HG02885 (cell line): ENCODE measurements around the gene AGPAT4.
"Not testable (repeated sequence)": the region's sequence is repeated elsewhere in the genome, so short reads cannot be mapped to it uniquely, and the experiment has no call there.

ENCODE experiments used
- ATAC-seq: cut with Tn5 transposase; IDR thresholded peaks from one replicate; pipeline ENCODE4 v1.9.1; 2021; ENCODE audit warnings: mild to moderate bottlenecking; ENCODE audit not compliant: unreplicated experiment, poor library complexity

Gene AGPAT4

DNA sequence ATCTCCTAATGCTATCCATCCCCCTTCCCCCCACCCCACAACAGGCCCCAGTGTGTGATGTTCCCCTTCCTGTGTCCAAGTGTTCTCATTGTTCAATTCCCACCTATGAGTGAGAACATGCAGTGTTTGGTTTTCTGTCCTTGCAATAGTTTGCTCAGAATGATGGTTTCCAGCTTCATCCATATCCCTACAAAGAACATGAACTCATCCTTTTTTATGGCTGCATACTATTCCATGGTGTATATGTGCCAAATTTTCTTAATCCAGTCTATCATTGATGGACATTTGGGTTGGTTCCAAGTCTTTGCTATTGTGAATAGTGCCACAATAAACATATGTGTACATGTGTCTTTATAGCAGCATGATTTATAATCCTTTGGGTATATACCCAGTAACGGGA lies 101.1 kb downstream of the AGPAT4 start:
- ATAC-seq: not testable (repeated sequence)

DNA sequence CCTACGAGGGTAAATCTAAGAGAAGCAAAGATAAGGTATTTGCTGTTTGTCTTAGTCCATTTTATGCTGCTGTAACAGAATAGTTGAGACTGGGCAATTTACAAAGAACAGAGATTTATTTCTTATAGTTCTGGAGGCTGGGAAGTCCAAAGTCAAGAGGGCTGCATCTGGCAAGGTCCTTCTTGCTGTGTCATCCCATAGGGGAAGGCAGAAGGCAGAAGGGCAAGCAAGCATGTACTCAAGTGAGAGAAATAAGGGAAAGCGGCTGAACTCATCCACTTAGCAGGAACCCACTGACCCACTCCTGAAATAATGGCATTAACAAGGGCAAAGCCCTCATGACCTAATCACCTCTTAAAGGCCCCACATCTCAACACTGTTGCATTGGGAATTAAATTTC lies 102.7 kb downstream of the AGPAT4 start:
- no peak for ATAC-seq

DNA sequence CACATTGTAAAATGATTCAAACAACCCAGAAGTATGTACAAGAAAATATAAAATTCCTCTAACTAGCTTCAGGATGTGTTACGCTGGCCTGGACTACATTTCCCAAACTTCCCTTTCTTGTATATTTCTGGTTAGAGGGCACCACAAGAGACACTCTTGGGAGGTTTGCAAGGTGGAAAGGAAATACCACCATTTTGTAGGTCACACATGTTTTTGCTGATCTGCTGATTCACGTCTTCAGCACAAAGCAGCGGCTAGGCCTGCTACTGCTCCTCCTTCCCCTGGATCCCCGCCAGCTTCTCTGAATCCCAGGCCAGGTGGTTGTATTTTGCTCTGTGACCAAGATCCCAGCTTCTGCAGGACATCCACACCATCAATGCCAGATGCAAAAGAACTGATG lies 104.2 kb downstream of the AGPAT4 start:
- ATAC-seq: no peak

DNA sequence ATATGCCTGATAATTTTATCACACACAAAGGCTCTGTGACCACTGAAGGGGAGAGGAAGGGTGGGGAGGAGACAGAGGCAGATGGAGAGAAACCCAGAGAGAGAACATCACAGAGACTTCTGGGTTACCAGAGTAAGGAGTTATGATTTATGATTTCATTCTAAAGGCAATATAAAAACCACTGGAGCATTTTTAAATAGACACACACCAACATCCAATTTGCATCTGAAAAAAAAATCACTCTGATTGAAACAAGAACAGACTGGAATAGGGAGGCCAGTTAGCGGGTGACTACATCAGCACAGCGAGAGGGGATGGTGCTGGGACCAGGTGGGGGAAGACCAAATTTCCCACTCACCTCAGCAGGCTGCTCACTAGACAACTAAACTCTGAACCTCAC lies 104.8 kb downstream of the AGPAT4 start:
- no peak for ATAC-seq

DNA sequence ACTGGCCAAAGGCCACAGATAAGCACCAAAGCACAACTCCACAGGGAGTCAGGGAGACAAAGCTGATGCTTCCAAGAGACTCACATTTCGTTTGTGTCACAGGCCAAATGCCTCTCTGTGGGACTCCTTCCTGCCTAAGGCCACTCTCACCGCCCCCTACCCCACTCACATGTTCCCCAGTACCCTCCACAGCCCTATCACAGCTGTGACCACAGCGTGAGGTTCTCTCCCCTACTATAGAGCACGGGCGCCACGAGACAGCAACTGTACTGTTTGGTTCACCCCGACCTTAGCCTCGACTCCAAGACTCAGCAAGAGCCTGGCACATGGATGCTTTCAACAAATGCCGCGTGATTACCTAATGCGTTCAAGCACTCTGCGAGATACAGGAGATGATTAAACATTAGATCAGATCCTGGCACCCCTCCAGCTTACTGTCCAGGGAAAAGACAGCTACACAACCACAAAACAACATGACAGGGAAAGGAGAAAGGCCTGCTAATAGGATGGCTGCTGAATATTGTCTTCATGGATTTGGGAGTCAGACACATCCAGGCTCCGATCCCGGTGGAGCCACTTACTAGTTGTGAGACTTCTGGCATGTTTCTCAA lies 105.5 kb downstream of the AGPAT4 start:
- ATAC-seq: no peak

DNA sequence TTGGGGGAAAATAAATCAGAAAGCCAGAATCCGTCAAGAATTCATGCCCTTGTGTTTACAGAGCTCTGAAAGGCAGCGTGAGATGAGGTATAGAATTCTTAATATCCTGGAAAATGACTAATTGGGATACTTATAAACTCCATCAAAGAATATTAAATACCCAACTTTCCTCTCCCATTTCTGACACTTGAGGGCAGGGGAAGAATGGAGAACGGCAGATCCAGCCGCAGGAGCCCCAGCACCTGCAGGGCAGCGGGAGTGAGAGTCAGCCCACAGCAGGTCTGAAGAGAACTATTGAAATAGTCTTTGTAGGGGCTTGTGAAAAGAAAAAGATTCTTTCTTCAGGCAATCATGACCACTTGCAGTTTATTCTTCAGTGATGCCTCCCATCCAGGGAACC lies 107.2 kb downstream of the AGPAT4 start:
- ATAC-seq: no peak

- ATAC-seq: no peak
These were observed 107.7 kb downstream of the AGPAT4 start for GRCh38 chr6:161166176-161166575.

DNA sequence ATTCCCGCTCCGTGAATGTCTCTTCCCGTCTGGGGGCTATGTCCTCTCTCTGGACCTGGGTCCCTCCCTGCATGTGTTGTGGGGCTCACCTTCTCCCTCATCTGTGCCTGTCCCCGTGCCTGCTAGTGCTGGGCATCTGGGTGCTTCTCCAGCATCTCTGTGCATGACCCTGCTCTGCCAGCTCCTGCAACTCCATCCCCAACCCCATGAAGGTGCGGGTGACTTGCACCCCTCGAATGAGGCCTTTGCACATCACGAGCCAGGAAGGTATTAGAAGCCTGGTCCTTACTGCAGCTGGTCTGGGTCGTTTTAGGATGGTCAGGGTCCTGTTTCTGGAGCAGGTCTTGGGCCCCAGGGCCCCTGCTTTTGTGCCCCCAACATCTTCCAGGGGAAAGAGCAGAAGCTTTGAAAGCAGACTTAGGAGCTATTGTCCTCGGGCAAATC lies 109.7 kb downstream of the AGPAT4 start:
- no peak for ATAC-seq

GRCh38 chr6:161163466-161164181 lies 110.2 kb downstream of the AGPAT4 start:
- no peak for ATAC-seq

GRCh38 chr6:161162722-161163121 lies 111.1 kb downstream of the AGPAT4 start:
- no peak for ATAC-seq

GRCh38 chr6:161161889-161162624 lies 111.8 kb downstream of the AGPAT4 start:
- ATAC-seq: no peak

GRCh38 chr6:161161121-161161520 lies 112.7 kb downstream of the AGPAT4 start:
- ATAC-seq: no peak

DNA sequence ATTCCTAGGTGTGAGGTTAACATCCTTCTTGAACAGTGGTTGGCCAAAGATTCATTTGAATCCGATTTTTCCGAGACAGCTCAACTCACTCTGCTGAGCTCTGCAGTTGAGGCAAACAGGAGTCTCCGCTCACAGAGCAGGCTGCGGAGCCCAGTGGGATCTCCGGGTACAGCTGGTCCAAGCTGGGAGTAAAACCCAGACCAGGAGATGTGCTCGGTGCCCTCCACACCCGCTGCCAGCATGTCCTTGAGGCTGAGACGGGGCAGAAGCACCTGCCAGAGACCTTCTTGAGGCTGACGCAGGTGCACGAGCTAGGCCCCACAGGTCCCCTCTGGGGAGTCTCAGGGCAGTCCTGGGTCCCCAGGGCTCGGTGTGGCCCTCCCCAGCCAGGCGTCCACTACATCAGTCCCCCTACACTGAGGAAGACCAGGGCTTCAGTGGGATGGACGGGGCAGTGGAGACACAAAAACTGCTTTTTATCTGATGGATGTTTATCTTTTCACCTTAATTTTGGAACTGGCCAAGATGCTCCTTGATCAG lies 119.0 kb downstream of the AGPAT4 start:
- ATAC-seq: no peak

DNA sequence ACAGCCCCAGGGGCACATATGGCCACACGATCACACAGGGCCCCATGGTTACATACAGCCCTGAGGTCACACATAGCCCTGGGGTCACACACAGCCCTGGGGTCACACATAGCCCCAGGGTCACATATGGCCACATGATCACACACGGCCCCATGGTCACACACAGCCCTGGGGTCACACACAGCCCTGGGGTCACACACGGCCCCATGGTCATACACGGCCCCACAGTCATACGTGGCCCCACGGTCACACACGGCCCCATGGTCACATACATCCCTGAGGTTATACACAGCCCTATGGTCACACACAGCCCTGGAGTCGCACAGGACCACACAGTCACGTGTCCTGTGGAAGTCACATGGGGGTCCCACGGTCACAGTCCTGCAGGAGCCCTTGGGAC lies 120.1 kb downstream of the AGPAT4 start:
- ATAC-seq: no peak

DNA sequence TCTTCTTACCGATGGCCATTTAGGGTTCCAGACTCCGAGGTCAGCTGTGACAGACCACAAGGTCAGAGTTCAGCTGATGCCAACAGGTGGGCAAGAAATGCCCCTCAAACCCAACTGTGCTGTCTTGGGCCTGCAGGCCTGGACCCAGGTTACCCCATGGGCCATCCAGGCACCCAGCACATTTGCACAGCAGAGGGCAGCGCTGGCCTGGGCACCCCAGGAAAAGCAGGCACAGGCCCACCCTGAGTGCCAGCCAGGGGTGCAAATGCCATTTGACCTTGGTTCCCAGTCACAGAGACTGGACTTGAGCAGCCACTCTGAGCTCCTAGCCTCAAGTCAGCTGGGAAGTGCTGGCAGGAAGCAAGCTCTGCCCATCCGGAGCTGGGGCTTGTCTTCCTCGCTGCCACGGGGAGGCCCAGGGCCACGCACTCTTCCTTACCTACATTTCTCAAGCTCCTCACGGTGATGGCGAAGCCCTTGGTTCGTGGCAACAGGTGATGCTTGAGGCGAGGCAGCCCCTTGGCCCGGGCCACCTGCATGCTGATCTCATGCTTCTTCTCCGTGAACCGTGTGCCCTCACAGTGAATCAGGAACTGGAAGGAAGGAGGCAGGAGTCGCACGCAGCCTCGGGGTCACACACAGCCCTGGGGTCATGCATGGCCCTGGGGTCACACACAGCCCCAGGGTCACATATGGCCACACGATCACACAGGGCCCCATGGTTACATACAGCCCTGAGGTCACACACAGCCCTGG lies 120.8 kb downstream of the AGPAT4 start:
- ATAC-seq: no peak

DNA sequence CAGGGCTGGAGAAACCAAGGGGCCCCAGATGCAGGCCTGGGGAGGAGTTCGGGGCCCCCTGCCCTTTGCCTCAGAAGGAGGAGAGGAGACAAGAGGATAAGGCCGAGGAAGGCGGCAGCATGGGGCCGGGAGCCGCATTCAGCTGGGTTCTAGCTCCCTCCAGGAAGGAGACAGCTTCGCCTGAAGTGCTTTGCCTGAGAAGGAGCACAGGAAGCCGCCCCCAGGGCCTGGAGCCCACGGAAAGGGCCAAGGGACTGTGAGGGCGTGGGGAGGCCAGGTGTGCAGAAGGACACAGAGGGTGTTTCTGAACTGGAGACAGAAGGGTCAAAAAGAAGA lies 121.4 kb downstream of the AGPAT4 start:
- no peak for ATAC-seq

GRCh38 chr6:161151660-161152526 lies 122.0 kb downstream of the AGPAT4 start:
- no peak for ATAC-seq

- ATAC-seq: no peak
These were observed 122.7 kb downstream of the AGPAT4 start for GRCh38 chr6:161151059-161151645.

DNA sequence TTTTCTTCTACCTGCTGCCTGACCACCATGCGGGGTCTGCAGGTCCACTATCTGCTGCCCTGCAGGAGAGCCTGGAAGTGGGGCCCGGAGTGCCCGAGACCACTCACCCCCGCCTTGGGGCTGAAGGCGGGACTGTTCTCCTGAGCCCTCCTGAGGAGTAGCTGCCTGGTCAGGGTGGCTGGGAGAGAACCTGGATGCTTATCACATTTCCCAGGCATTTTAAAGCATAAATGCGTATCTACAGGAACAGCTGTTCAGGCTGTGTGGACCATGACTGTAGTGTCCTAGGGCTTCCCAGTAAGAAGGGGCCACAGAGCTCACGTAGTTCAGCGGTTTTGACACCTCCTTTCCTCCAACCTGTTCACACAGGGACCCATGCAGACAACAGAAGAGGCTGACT lies 123.3 kb downstream of the AGPAT4 start:
- ATAC-seq: no peak
